Progenitor cell of endocrine pancreas (in vitro differentiated cells): ENCODE measurements around the gene OPA1. TPM values are rescaled to one million over a fixed set of nuclear protein-coding genes. Genes with fewer than 3 reads are reported as not detected.
A peak's percentile ranks its signal among the peaks of the same experiment; 100 is the strongest.
"Not testable (repeated sequence)": the region's sequence is repeated elsewhere in the genome, so short reads cannot be mapped to it uniquely, and the experiment has no call there.

Experiments used
- DNase-seq: peaks from one replicate; pipeline ENCODE4 v3.0.0; 2021; ENCODE audit warnings: low spot score; ENCODE audit not compliant: unreplicated experiment
- H3K27ac Mint-ChIP-seq: 2 replicates; pipeline ENCODE4 v1.8.0; 2021; ENCODE audit warnings: mild to moderate bottlenecking, moderate library complexity, mixed read lengths
- H3K27me3 Mint-ChIP-seq: 2 replicates; pipeline ENCODE4 v1.8.0; 2021; ENCODE audit warnings: mixed read lengths
- H3K36me3 Mint-ChIP-seq: 2 replicates; pipeline ENCODE4 v1.8.0; 2022; ENCODE audit warnings: mixed read lengths; ENCODE audit not compliant: insufficient read depth
- H3K4me1 Mint-ChIP-seq: 2 replicates; pipeline ENCODE4 v1.8.0; 2021; ENCODE audit warnings: low read depth, mixed read lengths
- H3K4me3 Mint-ChIP-seq: 2 replicates; pipeline ENCODE4 v1.8.0; 2021; ENCODE audit warnings: low read depth, mild to moderate bottlenecking, moderate library complexity, mixed read lengths
- H3K9me3 Mint-ChIP-seq: 2 replicates; pipeline ENCODE4 v1.8.0; 2021; ENCODE audit warnings: low read depth, mixed read lengths
- total RNA-seq: library from RNA; stranded (reverse); gene quantifications from 2 replicates; pipeline ENCODE4 v1.2.1, GENCODE V29; 2021
- TF ChIP-seq, protein P1 (sequence below): fragments of 200-600 bp; sonication (generic); IDR thresholded peaks from one replicate; pipeline ENCODE4 v1.5.0; 2021; ENCODE audit warnings: antibody characterized with exemption, mild to moderate bottlenecking; ENCODE audit not compliant: unreplicated experiment

Gene OPA1
- total RNA-seq, 1 donor from 2014 or later, result 60.8 TPM

DNA sequence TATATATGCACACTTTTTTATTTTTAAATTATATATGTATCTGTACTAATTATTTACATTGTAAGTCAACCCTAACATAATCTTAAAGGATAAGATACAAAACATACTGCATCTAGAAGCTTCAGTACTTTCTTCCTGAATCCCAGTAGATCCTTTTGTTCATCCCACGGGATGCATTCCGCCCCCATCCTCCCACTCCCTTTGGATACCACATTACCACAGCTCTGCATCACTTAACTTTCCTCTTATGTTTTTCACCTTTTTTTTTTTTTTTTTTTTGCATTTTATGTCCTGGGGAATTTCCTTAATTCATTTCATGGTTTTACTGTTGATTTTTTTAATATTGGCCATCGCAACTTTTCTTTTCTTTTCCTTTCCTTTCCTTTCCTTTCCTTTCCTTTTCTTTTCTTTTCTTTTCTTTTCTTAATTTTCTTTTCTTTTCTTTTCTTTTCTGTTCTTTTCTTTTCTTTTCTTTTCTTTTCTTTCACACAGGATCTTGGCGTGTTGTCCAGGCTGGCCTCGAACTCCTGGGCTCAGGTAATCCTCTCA is 3.0 kb downstream of the OPA1 start:
- no peak overlapping the region for H3K4me3 Mint-ChIP-seq
- H3K36me3 Mint-ChIP-seq, result peaks cover 22% of the 10 kb centered on the region
- TF ChIP-seq, protein P1, sequence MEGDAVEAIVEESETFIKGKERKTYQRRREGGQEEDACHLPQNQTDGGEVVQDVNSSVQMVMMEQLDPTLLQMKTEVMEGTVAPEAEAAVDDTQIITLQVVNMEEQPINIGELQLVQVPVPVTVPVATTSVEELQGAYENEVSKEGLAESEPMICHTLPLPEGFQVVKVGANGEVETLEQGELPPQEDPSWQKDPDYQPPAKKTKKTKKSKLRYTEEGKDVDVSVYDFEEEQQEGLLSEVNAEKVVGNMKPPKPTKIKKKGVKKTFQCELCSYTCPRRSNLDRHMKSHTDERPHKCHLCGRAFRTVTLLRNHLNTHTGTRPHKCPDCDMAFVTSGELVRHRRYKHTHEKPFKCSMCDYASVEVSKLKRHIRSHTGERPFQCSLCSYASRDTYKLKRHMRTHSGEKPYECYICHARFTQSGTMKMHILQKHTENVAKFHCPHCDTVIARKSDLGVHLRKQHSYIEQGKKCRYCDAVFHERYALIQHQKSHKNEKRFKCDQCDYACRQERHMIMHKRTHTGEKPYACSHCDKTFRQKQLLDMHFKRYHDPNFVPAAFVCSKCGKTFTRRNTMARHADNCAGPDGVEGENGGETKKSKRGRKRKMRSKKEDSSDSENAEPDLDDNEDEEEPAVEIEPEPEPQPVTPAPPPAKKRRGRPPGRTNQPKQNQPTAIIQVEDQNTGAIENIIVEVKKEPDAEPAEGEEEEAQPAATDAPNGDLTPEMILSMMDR, result no peak
- H3K9me3 Mint-ChIP-seq, result no peaks in the 10 kb centered on the region
- peaks cover 25% of the 10 kb centered on the region for H3K4me1 Mint-ChIP-seq
- H3K27me3 Mint-ChIP-seq, result no peaks in the 10 kb centered on the region
- H3K27ac Mint-ChIP-seq, result peak overlapping the region; percentile 57
- no peak for DNase-seq

DNA sequence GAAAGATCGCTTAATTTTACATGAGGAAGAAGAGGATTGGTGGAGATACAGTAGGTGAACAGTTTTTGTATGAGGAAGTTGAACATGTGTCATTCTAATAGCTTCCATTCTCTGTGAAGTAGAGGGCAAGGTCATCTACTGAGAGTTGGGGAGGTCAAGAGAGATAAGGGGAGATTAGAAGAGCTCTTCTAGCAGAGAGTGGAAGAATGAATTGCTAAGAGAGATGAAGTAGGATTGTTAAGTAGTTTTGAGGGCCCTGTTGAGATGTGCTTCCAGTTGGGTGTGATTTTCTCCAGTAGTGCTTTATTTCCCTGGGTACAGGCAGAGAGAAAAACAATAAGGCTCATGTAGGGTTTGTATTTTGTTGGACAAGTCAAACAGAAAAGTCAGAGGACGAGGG is 5.2 kb downstream of the OPA1 start:
- H3K4me3 Mint-ChIP-seq, result no peak overlapping the region
- peaks cover 22% of the 10 kb centered on the region for H3K4me1 Mint-ChIP-seq
- H3K27me3 Mint-ChIP-seq, result no peaks in the 10 kb centered on the region
- H3K36me3 Mint-ChIP-seq, result peaks cover 24% of the 10 kb centered on the region
- DNase-seq, result no peak
- no peak overlapping the region for H3K27ac Mint-ChIP-seq
- H3K9me3 Mint-ChIP-seq, result no peaks in the 10 kb centered on the region
- TF ChIP-seq, protein P1, result no peak

DNA sequence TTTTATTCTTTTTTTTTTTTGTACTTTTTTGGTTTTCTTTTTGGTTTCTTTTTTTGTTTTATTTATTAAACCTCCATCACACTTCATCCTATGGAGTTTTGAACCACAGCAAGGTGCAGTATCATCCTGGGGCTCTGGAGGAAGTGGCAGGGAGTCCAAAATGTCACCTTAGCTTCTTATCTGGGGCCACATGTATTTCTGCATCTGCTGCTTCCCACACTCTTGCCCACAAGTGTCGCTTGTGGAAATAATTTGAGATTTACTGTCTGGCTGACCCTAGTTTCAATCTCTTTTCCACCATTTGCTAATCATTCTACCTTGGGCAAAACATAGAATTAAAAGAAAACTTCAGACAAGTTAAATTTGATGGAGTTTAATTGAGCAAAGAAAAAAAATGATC is 6.4 kb downstream of the OPA1 start:
- DNase-seq, result no peak
- Mint-ChIP-seq H3K4me3 (no peak overlapping the region), H3K36me3 (peaks cover 24% of the 10 kb centered on the region), H3K9me3 (no peaks in the 10 kb centered on the region), H3K27me3 (no peaks in the 10 kb centered on the region), H3K4me1 (peaks cover 13% of the 10 kb centered on the region), H3K27ac (no peak overlapping the region)
- TF ChIP-seq, protein P1, result no peak

DNA sequence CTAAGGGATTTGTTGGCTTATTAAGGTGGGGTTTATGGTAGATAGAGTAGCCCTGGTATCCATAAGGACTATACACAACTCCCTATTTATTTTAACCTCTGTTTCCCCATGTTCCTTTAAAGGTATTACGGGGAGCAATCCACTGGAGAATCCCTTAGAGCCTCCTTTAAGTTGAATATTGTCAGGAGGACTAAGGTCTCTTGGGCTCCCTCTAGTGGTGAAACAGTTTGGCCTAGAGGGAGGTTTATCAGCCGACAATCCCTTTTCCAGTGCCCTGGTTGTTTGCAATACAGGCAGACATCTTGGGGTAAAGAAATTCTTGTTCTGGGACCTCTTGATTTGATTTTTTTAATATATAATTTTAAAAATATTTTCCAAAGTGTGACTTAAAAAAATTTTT is 12.9 kb downstream of the OPA1 start:
- peaks cover 32% of the 10 kb centered on the region for H3K36me3 Mint-ChIP-seq
- peaks cover 3% of the 10 kb centered on the region for H3K4me1 Mint-ChIP-seq
- H3K9me3 Mint-ChIP-seq, result peaks cover 20% of the 10 kb centered on the region
- no peak overlapping the region for H3K4me3 Mint-ChIP-seq
- H3K27ac Mint-ChIP-seq, result no peak overlapping the region
- no peak for DNase-seq
- no peaks in the 10 kb centered on the region for H3K27me3 Mint-ChIP-seq
- TF ChIP-seq, protein P1, result peak; percentile 66

DNA sequence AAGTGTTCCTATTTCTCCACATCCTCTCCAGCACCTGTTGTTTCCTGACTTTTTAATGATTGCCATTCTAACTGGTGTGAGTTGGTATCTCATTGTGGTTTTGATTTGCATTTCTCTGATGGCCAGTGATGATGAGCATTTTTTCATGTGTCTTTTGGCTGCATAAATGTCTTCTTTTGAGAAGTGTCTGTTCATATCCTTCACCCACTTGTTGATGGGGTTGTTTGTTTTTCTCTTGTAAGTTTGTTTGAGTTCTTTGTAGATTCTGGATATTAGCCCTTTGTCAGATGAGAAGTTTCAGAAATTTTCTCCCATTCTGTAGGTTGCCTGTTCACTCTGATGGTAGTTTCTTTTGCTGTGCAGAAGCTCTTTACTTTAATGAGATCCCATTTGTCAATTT is 13.9 kb downstream of the OPA1 start:
- not testable (repeated sequence) for H3K4me3 Mint-ChIP-seq, H3K4me1 Mint-ChIP-seq, DNase-seq, H3K27ac Mint-ChIP-seq, H3K27me3 Mint-ChIP-seq
- Mint-ChIP-seq H3K9me3 (peaks cover 20% of the 10 kb centered on the region), H3K36me3 (peaks cover 41% of the 10 kb centered on the region)

DNA sequence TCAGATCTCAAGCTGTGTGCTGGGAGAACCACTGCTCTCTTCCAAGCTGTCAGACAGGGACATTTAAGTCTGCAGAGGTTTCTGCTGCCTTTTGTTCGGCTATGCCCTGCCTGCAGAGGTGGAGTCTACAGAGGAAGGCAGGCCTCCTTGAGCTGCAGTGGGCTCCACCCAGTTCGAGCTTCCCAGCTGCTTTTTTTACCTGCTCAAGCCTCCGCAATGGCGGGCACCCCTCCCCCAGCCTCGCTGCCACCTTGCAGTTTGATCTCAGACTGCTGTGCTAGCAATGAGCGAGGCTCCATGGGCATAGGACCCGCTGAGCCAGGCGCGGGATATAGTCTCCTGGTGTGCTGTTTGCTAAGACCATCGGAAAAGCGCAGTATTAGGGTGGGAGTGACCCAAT is 17.5 kb downstream of the OPA1 start:
- H3K4me1 Mint-ChIP-seq, result not testable (repeated sequence)

More for the DNA sequence above, 17.5 kb downstream of the OPA1 start:
- H3K27me3 Mint-ChIP-seq, H3K4me3 Mint-ChIP-seq, DNase-seq, H3K27ac Mint-ChIP-seq: not testable (repeated sequence)
- Mint-ChIP-seq H3K36me3 (peaks cover 53% of the 10 kb centered on the region), H3K9me3 (peaks cover 20% of the 10 kb centered on the region)
